Mucosa of descending colon (tissue), 3 donors: ENCODE measurements around the gene ZNF708. TPM values are rescaled to one million over a fixed set of nuclear protein-coding genes. Genes with fewer than 3 reads are reported as not detected.
"Not testable (repeated sequence)": the region's sequence is repeated elsewhere in the genome, so short reads cannot be mapped to it uniquely, and the experiment has no call there.

Source experiments
- ATAC-seq: fragments of 200-7000 bp; cut with Tn5 transposase; one replicate; pipeline ENCODE4 v1.9.1; 2020; ENCODE audit warnings: mild to moderate bottlenecking, moderate library complexity
- DNase-seq, 3 donors: peaks; one replicate each; pipeline ENCODE4 v3.0.0-alpha.2; 2020
- H3K36me3 ChIP-seq: fragments of 200-600 bp; one replicate; pipeline ENCODE4 v1.8.0; 2021; ENCODE audit warnings: low read depth, mild to moderate bottlenecking
- H3K4me1 ChIP-seq: fragments of 200-600 bp; one replicate; pipeline ENCODE4 v1.8.0; 2021; ENCODE audit warnings: low read depth, mild to moderate bottlenecking
- H3K4me3 ChIP-seq: fragments of 200-600 bp; one replicate; pipeline ENCODE4 v1.8.0; 2021; ENCODE audit warnings: mild to moderate bottlenecking
- H3K9me3 ChIP-seq: fragments of 200-600 bp; one replicate; pipeline ENCODE4 v1.8.0; 2021; ENCODE audit warnings: mild to moderate bottlenecking
- CTCF ChIP-seq: fragments of 200-600 bp; IDR thresholded peaks from one replicate; pipeline ENCODE4 v1.8.0; 2022; ENCODE audit warnings: antibody characterized with exemption, mild to moderate bottlenecking
- intact Hi-C, 2 donors: fragments of 100-400 bp; cut with DNase I in 1 of 2; cut with micrococcal nuclease in 1 of 2; formaldehyde crosslinking; loops; one replicate each; pipeline versions ENCODE4 v1.11.0 to v1.11.1; 2022; cut with DNase I, micrococcal nuclease
- long read RNA-seq, 2 donors: library from polyadenylated mRNA; unstranded; transcript quantifications; one replicate each; pipeline ENCODE4 v2.0.0, GENCODE V29; 2019 to 2021
- total RNA-seq, 3 donors: library from RNA; stranded (reverse); fragmentation: NEBNext Ultra II Directional in 2 of 3; extraction: Animal tissue kit (Norgen Biotek cat#: 25700) in 2 of 3; gene quantifications; one replicate each; pipeline versions ENCODE4 v1.2.1 to v1.2.4, GENCODE V29; 2021 to 2023
- donor health status: DM: no; HTN: no; CAD: no; lungs with moderate emphysema.
- donor health status: DM: no; HTN: no; CAD: no.
- donor health status: DM: no; HTN: yes; CAD: no.

The ZNF708 gene
- 10 to 100 TPM in 2 of 3 donors, 1 to 10 TPM in 1; 7.5 to 13.1 (median 12.8) TPM for total RNA-seq
- long read RNA-seq, donor 1, full-length matches to known transcripts, result 1 of 3 reads
- long read RNA-seq, donor 1, partial matches to known transcripts, result 1 of 3 reads
- long read RNA-seq, donor 1, other reads (novel, unspliced or antisense), result 1 of 3 reads
- long read RNA-seq, donor 2, partial matches to known transcripts, result 0 of 3 reads
- long read RNA-seq, donor 2, other reads (novel, unspliced or antisense), result 1 of 3 reads

GRCh38 chr19:21328885-21329605 lies at the start of gene ZNF708:
TSS of gene ZNF708 (minus strand) at chr19:21329410. CDS start at chr19:21329212, 198 bp downstream.
- H3K4me1 ChIP-seq, result peaks cover 10% of the 10 kb centered on the region
- H3K36me3 ChIP-seq, result no peaks in the 10 kb centered on the region
- H3K4me3 ChIP-seq, result peak within 1 kb of the TSS; percentile 68
- H3K9me3 ChIP-seq, result peaks cover 2% of the 10 kb centered on the region
- intact Hi-C loops, result no loop called here
- ATAC-seq (peak; percentile 100), DNase-seq (peak; percentile 90 to 91 (median 91))
- no peak for TF ChIP-seq CTCF

GRCh38 chr19:21362291-21362690 lies 33.1 kb upstream of the ZNF708 start:
- no peaks in the 10 kb centered on the region for H3K36me3 ChIP-seq
- H3K4me1 ChIP-seq, result no peaks in the 10 kb centered on the region
- no peak for ATAC-seq
- no peak for TF ChIP-seq CTCF
- H3K9me3 ChIP-seq, result peaks cover 7% of the 10 kb centered on the region
- DNase-seq, result no peak
- no peak overlapping the region for H3K4me3 ChIP-seq
- intact Hi-C loops, result no loop called here

- Histone ChIP-seq H3K9me3 (no peaks in the 10 kb centered on the region), H3K36me3 (no peaks in the 10 kb centered on the region), H3K4me1 (no peaks in the 10 kb centered on the region), H3K4me3 (peak within 1 kb of the TSS; percentile 40)
- intact Hi-C loops, result no loop called here
- ATAC-seq (peak; percentile 100), DNase-seq (peak; percentile 92 to 94 (median 93))
- no peak for TF ChIP-seq CTCF
Measured at GRCh38 chr19:21358768-21359451, 29.7 kb upstream of the ZNF708 start, which contains the start of gene ZNF738. TSS of gene ZNF738 (plus strand) at chr19:21359000. CDS start at chr19:21359141, 141 bp downstream.

- DNase-seq, result no peak
- Histone ChIP-seq H3K9me3 (peaks cover 10% of the 10 kb centered on the region), H3K36me3 (no peaks in the 10 kb centered on the region), H3K4me1 (no peaks in the 10 kb centered on the region), H3K4me3 (no peak overlapping the region)
- intact Hi-C loops, result no loop called here
- no peak for TF ChIP-seq CTCF
- no peak for ATAC-seq
Measured at GRCh38 chr19:21352830-21353229, 23.6 kb upstream of the ZNF708 start.

- H3K9me3 ChIP-seq, result peaks cover 35% of the 10 kb centered on the region
- DNase-seq, H3K4me1 ChIP-seq, H3K36me3 ChIP-seq, intact Hi-C loops, H3K4me3 ChIP-seq, ATAC-seq: not testable (repeated sequence)
Measured at GRCh38 chr19:21344841-21345240, 15.6 kb upstream of the ZNF708 start.

- H3K4me3 ChIP-seq, result no peak overlapping the region
- H3K9me3 ChIP-seq, result peaks cover 64% of the 10 kb centered on the region
- no peaks in the 10 kb centered on the region for H3K4me1 ChIP-seq
- no peak for DNase-seq
- TF ChIP-seq CTCF, result no peak
- intact Hi-C loops, result no loop called here
- no peak for ATAC-seq
- no peaks in the 10 kb centered on the region for H3K36me3 ChIP-seq
Measured at GRCh38 chr19:21335721-21336120, 6.5 kb upstream of the ZNF708 start.
